Endothelial cell of umbilical vein (primary cell): ENCODE measurements around the gene COL5A1.

Source experiments
- CTCF ChIP-seq, 2 donors: IDR thresholded peaks; 1 replicate in 1 of 2; 2 replicates in 1 of 2; pipeline ENCODE4 v1.5.1; 2011; ENCODE audit warnings: low read length in 2 of 2, mild to moderate bottlenecking in 2 of 2, moderate library complexity in 2 of 2, control low read depth in 1 of 2, inconsistent platforms in 1 of 2, low read depth in 1 of 2; ENCODE audit not compliant: insufficient read depth in 1 of 2; ENCODE audit errors: extremely low read depth in 1 of 2
- EZH2 ChIP-seq: IDR thresholded peaks from 2 replicates; pipeline ENCODE4 v1.6.1; 2012; ENCODE audit warnings: borderline replicate concordance, low read depth, mild to moderate bottlenecking, moderate library complexity, low read length, inconsistent platforms; ENCODE audit not compliant: severe bottlenecking
- JUN ChIP-seq: IDR thresholded peaks from 2 replicates; pipeline ENCODE4 v1.6.1; 2011; ENCODE audit warnings: borderline replicate concordance, low read depth; ENCODE audit not compliant: insufficient read length, insufficient read depth
- MAX ChIP-seq: IDR thresholded peaks from 2 replicates; pipeline ENCODE4 v1.6.1; 2011; ENCODE audit not compliant: insufficient read depth, insufficient read length
- POLR2A ChIP-seq: IDR thresholded peaks from 2 replicates; pipeline ENCODE4 v1.6.1; 2012; ENCODE audit warnings: low read depth, mild to moderate bottlenecking, control low read depth, low read length
- POLR2AphosphoS5 ChIP-seq: IDR thresholded peaks from 2 replicates; pipeline ENCODE4 v1.6.1; 2012; ENCODE audit warnings: low read depth, mild to moderate bottlenecking, control low read depth, low read length, moderate library complexity; ENCODE audit not compliant: insufficient read depth

DNA sequence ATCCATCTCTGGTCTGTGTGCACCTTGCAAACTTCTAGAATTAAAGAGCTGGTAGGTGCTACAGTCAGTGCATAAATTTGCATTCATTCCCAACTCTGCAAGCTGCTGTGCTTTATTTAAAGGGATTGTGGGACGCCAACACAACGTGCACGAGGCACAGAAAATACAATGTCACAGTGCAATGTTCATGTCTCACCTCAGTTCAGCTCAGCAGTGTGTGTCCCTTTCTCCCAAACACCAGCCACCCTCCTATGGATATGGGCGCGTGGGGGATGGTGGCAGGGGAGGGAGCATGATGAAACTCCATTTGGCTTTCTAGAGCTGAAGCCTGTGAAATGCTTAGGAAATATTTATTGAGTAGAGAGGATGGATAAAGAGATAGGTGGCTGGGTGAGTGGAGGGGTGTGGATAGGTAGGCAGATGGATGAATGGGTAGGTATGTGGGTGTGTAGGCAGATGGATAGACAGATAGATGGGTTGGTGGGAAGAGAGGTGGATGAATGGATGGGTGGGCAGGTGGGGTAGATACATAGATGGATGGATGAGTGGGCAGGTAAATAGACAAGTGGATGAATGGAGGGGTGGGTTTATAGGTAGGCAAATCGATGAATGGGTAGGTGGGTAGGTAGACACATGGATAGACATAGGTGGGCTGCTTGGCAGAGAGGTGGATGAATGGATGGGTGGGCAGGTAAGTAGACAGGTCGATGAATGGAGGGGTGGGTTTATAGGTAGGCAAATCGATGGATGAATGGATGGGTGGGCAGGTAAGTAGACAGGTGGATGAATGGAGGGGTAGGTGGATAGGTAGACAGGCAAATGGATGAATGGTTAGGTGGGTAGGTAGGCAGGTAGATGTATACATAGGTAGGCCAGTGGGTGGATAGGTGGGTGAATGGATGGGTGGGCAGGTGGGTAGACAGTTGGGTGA lies 146.3 kb downstream of the COL5A1 start:
- TF ChIP-seq POLR2AphosphoS5 (no peak), CTCF (IDR thresholded peaks at IDR 0.05; ENCODE audit: extremely low read depth in 1 of 2, insufficient read depth in 1 of 2, low read depth in 1 of 2, low read length in 2 of 2) (no peak), JUN (no peak), MAX (no peak), POLR2A (no peak), EZH2 (no peak)
